ENCODE data around the gene MCCC1. TPM values are rescaled to one million over a fixed set of nuclear protein-coding genes. Genes with fewer than 3 reads are reported as not detected.

MCCC1 gene
- total RNA-seq, 1 experiment from 2014 or later = 12.6 TPM

DNA sequence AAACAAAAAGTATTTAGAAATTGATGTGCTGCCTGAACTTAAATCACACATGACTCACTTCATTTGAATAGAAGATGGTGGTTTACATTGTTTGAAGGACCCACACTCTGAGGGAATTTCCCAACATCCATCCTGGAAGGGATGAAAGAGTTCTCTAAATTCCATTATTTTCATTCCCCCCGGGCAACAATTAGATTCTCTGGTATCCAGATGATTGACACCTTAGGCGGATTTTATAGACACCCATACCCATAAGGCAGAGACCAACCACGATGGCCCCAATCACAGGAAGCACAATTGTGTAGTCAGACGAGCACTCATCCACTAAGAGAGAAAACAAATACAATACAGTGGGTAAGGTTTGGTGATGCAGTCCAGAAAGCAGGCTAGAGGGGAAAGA, 24.6 kb upstream of the MCCC1 start:
- no peaks in the 10 kb centered on the region for H3K9me3 ChIP-seq (ENCODE audit: control insufficient read depth in 1 of 2, insufficient read depth in 1 of 2, low read depth in 1 of 2, low read length in 2 of 2)
- DNase-seq (ENCODE audit: low read depth, low spot score) (no peak), ATAC-seq (no peak)
- no peaks in the 10 kb centered on the region for H3K79me2 ChIP-seq (ENCODE audit: insufficient read depth, low read length)
- no TSS peak for BruUV-seq (replicated peaks)
- TF ChIP-seq SIN3A (IDR thresholded peaks at IDR 0.05; ENCODE audit: low read depth) (no peak), ZNF274 (IDR thresholded peaks at IDR 0.05; ENCODE audit: low read depth, low read length) (no peak), ZFX (IDR thresholded peaks at IDR 0.05) (no peak), EZH2 (IDR thresholded peaks at IDR 0.05) (no peak), SP1 (IDR thresholded peaks at IDR 0.05; ENCODE audit: low read depth) (no peak), RAD21 (IDR thresholded peaks at IDR 0.05; ENCODE audit: low read depth) (no peak), FOSL1 (IDR thresholded peaks at IDR 0.05; ENCODE audit: low read depth) (no peak), YY1 (IDR thresholded peaks at IDR 0.05; ENCODE audit: extremely low read depth, insufficient replicate concordance, low read depth, low read length) (no peak), ZBTB33 (IDR thresholded peaks at IDR 0.05; ENCODE audit: extremely low read depth, insufficient replicate concordance, low read length) (no peak), JUND (IDR thresholded peaks at IDR 0.05) (no peak), CBX3 (IDR thresholded peaks at IDR 0.05; ENCODE audit: low read depth) (no peak), POLR2AphosphoS5 (IDR thresholded peaks at IDR 0.05; ENCODE audit: low read depth, low read length) (no peak)
- TF ChIP-seq, protein P1, sequence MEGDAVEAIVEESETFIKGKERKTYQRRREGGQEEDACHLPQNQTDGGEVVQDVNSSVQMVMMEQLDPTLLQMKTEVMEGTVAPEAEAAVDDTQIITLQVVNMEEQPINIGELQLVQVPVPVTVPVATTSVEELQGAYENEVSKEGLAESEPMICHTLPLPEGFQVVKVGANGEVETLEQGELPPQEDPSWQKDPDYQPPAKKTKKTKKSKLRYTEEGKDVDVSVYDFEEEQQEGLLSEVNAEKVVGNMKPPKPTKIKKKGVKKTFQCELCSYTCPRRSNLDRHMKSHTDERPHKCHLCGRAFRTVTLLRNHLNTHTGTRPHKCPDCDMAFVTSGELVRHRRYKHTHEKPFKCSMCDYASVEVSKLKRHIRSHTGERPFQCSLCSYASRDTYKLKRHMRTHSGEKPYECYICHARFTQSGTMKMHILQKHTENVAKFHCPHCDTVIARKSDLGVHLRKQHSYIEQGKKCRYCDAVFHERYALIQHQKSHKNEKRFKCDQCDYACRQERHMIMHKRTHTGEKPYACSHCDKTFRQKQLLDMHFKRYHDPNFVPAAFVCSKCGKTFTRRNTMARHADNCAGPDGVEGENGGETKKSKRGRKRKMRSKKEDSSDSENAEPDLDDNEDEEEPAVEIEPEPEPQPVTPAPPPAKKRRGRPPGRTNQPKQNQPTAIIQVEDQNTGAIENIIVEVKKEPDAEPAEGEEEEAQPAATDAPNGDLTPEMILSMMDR (IDR thresholded peaks at IDR 0.05 in 2 of 3, conservative IDR thresholded peaks at IDR 0.05 in 1 of 3; ENCODE audit: borderline replicate concordance in 1 of 3, insufficient read depth in 1 of 3, low read depth in 2 of 3, low read length in 2 of 3) = no peak
- no peaks in the 10 kb centered on the region for H3K27me3 ChIP-seq (ENCODE audit: insufficient read depth, low read length)
- intact Hi-C loops (cut with micrococcal nuclease) = loop anchor here (10.0 kb wide), 1 partner anchor 761 kb away; the partner anchor contains the start of gene PARL
- RAD21 ChIA-PET (ENCODE audit: low non-redundant PET in 1 of 2, low total read pairs in 2 of 2, uncharacterized antibody in 2 of 2, unreplicated experiment in 2 of 2) = no interaction called here
- H3K9ac ChIP-seq (ENCODE audit: low read length) = no peak overlapping the region
- no peaks in the 10 kb centered on the region for H4K20me1 ChIP-seq (ENCODE audit: insufficient read depth)
- no peak overlapping the region for H3K4me3 ChIP-seq (replicated peaks in 1 of 2; ENCODE audit: low read depth in 1 of 2, low read length in 2 of 2)
- H3K4me1 ChIP-seq (ENCODE audit: control insufficient read depth in 1 of 2, insufficient read depth in 2 of 2, low read length in 2 of 2) = 0 out of 4 replicates have a peak, but pooled peaks cover 0 to 4% of the 10 kb centered on the region in 2 experiments
- no peak overlapping the region for H3K4me2 ChIP-seq (ENCODE audit: low read length)
- H3K9me2 ChIP-seq (ENCODE audit: insufficient read depth) = no peaks in the 10 kb centered on the region
- no peak overlapping the region for H2AFZ ChIP-seq (ENCODE audit: low read depth, low read length, poor library complexity, severe bottlenecking)
- no peaks in the 10 kb centered on the region for H3K36me3 ChIP-seq (ENCODE audit: control insufficient read depth in 1 of 2, insufficient read depth in 2 of 2, low read length in 2 of 2)
- H3K27ac ChIP-seq (ENCODE audit: low read depth, low read length) = no peak overlapping the region
- POLR2A ChIA-PET = no interaction called here
- CTCF ChIA-PET = interaction anchor here (1.4 to 2.7 kb wide), 6 partner anchors 53 to 643 kb away, joined by 3 to 22 read pairs (median 8); no protein-coding TSS in a partner anchor
